Subcutaneous adipose tissue (tissue), 4 donors: Measurements from ENCODE around the gene WDR62. TPM values are rescaled to one million over a fixed set of nuclear protein-coding genes. Genes with fewer than 3 reads are reported as not detected.

Source experiments
- total RNA-seq, 4 donors: library from RNA; depleted of rRNA; stranded (reverse); fragments of >200 nt; gene quantifications; one replicate each; pipeline ENCODE4 v1.1.0, GENCODE V29; 2016
- TF ChIP-seq, protein P1 (sequence below): fragments of 450-650 bp; IDR thresholded peaks from one replicate; pipeline ENCODE4 v1.5.1; 2016; ENCODE audit warnings: low read depth, mild to moderate bottlenecking, control low read depth, antibody characterized with exemption, moderate library complexity

The WDR62 gene
- total RNA-seq, 4 donors from 2014 or later, result 0.34 to 1.1 (median 0.44) TPM; not detected in 1

DNA sequence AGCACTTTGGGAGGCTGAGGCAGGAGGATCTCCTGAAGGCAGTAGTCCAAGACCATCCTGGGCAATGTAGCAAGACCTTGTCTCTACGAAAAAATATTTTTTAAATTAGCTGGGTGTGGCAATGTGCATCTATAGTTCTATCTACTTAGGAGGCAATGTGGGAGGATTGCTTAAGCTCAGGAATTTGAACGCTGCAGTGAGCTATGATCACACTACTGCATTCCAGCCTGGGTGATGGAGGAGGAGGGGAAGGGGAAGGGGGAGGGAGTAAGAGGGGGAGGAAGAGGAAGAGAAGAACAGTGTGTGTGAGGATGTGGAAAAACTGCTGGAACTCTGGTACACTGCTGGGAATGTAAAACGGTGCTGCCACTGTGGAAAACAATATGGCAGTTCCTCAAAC lies 12.9 kb upstream of the WDR62 start:
- TF ChIP-seq, protein P1, sequence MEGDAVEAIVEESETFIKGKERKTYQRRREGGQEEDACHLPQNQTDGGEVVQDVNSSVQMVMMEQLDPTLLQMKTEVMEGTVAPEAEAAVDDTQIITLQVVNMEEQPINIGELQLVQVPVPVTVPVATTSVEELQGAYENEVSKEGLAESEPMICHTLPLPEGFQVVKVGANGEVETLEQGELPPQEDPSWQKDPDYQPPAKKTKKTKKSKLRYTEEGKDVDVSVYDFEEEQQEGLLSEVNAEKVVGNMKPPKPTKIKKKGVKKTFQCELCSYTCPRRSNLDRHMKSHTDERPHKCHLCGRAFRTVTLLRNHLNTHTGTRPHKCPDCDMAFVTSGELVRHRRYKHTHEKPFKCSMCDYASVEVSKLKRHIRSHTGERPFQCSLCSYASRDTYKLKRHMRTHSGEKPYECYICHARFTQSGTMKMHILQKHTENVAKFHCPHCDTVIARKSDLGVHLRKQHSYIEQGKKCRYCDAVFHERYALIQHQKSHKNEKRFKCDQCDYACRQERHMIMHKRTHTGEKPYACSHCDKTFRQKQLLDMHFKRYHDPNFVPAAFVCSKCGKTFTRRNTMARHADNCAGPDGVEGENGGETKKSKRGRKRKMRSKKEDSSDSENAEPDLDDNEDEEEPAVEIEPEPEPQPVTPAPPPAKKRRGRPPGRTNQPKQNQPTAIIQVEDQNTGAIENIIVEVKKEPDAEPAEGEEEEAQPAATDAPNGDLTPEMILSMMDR, result no peak

DNA sequence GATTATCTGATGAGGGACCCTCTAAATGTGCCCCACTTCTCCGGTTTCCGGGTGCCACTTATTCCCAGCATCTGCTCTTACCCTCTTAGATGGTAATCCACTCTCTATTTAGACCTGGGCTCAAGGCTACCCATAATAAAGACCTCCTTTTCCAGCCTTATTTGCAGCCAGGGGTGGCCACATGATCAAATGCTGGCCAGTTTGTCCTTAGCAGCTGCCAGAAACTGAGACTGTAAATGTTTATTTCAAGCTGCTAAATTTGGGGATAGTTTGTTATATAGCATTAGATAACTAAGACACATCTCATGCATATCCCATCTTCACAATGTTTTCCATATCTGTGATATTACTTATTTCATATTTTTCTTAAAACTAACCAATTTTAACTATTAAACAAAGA lies 10.7 kb upstream of the WDR62 start:
- TF ChIP-seq, protein P1, result no peak

DNA sequence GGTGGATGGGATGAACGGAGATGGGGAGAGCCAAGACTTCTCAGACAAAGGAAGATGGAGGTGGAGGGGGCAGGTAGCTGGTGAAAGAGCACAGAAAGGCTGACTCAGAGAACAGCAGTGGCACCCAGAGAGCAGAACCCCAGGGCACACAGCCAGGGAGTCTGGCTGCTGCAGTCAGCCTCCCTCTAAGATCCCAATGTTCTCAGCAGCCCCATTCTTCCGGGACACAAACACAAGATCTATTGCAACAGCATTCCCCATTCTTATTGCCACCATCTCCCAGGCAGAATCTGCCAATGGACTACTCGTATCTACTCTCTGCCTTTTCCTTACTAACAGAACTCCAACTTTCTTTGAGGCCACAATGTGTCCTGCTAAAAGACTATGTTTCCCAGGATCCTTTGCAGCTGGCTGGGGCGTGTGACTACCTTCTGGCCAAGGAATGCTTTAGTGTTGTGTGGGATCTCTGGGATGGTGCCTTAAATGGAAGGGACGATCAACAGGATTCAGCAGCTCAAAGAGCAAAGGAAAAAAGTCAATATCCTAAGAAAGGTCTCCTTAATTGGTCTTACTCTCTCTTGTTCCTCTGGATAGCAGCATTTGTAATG lies 8.2 kb upstream of the WDR62 start:
- TF ChIP-seq, protein P1, result no peak

DNA sequence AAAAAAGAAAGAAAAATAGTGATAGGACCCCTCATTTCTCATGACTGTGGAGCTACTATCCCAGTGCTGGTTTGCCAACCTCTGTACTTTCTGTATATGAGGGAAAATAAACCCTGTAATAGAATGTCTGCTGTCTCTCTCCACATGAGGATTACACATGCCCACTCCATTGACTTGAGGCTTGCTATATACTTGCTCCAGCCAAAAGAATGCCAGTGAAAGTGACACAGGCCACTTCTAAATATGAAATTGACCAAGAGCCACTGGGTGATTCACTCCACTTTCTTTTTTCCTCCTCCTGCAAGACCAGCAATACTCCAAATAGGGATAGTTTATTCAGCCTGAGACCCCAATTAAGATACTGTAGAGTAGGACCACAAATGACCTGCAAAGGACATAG lies 6.9 kb upstream of the WDR62 start:
- TF ChIP-seq, protein P1, result no peak

GRCh38 chr19:36049080-36049698 lies 5.5 kb upstream of the WDR62 start:
- TF ChIP-seq, protein P1, result no peak

GRCh38 chr19:36051236-36051635 lies 3.5 kb upstream of the WDR62 start:
- TF ChIP-seq, protein P1, result no peak

GRCh38 chr19:36051637-36052036 lies 3.1 kb upstream of the WDR62 start:
- TF ChIP-seq, protein P1, result no peak
